ENCODE measurements around the gene EHBP1. TPM values are rescaled to one million over a fixed set of nuclear protein-coding genes. Genes with fewer than 3 reads are reported as not detected.

The EHBP1 gene
- total and polyA plus RNA-seq, 2 donors (not counting 1 experiment from before 2014, with no cell fraction given), result 129 to 191 TPM

DNA sequence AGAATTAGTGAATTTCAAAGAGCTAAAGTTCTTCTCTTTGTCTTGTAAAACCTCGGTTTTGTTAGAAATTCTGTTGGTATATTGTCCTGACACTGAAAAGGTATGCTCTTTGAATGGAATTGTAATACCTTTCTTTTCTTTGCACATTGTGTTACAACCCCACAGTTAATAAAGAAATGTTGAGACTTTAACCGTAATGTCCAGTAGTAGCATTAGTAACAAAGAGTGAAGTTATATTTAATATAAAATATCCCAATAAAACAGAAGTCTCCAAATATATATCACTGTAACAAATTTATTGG lies 69.8 kb downstream of the EHBP1 start:
- Histone ChIP-seq H4K20me1 (ENCODE audit: control insufficient read depth, extremely low read depth, insufficient read depth, low read length) (no peaks in the 10 kb centered on the region), H3K36me3 (ENCODE audit: control insufficient read depth, insufficient read depth, low read length) (no peaks in the 10 kb centered on the region), H3K27ac (ENCODE audit: insufficient read depth, low read length) (no peak overlapping the region), H2AFZ (ENCODE audit: low read length) (no peak overlapping the region), H3K9ac (ENCODE audit: insufficient read depth, low read length) (no peak overlapping the region), H3K4me2 (ENCODE audit: extremely low read depth, insufficient read depth, low read length) (no peak overlapping the region), H3K9me3 (ENCODE audit: control insufficient read depth, insufficient read depth, low read depth, low read length) (no peaks in the 10 kb centered on the region), H3K79me2 (ENCODE audit: control insufficient read depth, insufficient read depth, low read length) (no peaks in the 10 kb centered on the region), H3K27me3 (ENCODE audit: control insufficient read depth, insufficient read depth, low read length) (no peaks in the 10 kb centered on the region), H3K4me3 (replicated peaks in 1 of 4; ENCODE audit: control extremely low read depth in 1 of 4, insufficient read depth in 1 of 4, low read depth in 3 of 4, low read length in 4 of 4) (no peak overlapping the region), H3K4me1 (ENCODE audit: control insufficient read depth, extremely low read depth, insufficient read depth, low read length) (no peaks in the 10 kb centered on the region)
- TF ChIP-seq, protein P1, sequence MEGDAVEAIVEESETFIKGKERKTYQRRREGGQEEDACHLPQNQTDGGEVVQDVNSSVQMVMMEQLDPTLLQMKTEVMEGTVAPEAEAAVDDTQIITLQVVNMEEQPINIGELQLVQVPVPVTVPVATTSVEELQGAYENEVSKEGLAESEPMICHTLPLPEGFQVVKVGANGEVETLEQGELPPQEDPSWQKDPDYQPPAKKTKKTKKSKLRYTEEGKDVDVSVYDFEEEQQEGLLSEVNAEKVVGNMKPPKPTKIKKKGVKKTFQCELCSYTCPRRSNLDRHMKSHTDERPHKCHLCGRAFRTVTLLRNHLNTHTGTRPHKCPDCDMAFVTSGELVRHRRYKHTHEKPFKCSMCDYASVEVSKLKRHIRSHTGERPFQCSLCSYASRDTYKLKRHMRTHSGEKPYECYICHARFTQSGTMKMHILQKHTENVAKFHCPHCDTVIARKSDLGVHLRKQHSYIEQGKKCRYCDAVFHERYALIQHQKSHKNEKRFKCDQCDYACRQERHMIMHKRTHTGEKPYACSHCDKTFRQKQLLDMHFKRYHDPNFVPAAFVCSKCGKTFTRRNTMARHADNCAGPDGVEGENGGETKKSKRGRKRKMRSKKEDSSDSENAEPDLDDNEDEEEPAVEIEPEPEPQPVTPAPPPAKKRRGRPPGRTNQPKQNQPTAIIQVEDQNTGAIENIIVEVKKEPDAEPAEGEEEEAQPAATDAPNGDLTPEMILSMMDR (conservative IDR thresholded peaks at IDR 0.05 in 1 of 2, IDR thresholded peaks at IDR 0.05 in 1 of 2; ENCODE audit: low read depth in 1 of 2, low read length in 2 of 2), result no peak
- no peak for TF ChIP-seq EZH2 (IDR thresholded peaks at IDR 0.05; ENCODE audit: low read length, missing control alignments)
- DNase-seq (ENCODE audit: low read depth in 2 of 2), result no peak

DNA sequence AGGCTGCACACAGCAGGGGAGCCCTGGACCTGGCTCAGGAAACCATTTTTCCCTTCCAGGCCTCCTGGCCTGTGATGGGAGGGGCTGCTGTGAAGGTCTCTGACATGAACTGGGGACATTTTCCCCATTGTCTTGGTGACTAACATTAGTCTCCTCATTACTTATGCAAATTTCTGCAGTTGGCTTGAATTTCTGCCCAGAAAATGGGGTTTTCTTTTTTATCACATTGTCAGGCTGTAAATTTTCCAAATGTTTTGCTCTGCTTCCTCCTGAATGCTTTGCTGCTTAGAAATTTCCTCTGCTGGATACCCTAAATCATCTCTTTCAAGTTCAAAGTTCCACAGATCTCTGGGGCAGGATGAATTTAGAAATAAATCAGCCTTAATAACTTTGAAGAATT lies 78.2 kb downstream of the EHBP1 start:
- Histone ChIP-seq H3K27ac (ENCODE audit: insufficient read depth, low read length) (no peak overlapping the region), H3K79me2 (ENCODE audit: control insufficient read depth, insufficient read depth, low read length) (peaks cover 22% of the 10 kb centered on the region), H3K27me3 (ENCODE audit: control insufficient read depth, insufficient read depth, low read length) (no peaks in the 10 kb centered on the region), H2AFZ (ENCODE audit: low read length) (no peak overlapping the region), H3K9ac (ENCODE audit: insufficient read depth, low read length) (no peak overlapping the region), H3K9me3 (ENCODE audit: control insufficient read depth, insufficient read depth, low read depth, low read length) (no peaks in the 10 kb centered on the region), H3K4me3 (replicated peaks in 1 of 4; ENCODE audit: control extremely low read depth in 1 of 4, insufficient read depth in 1 of 4, low read depth in 3 of 4, low read length in 4 of 4) (no peak overlapping the region), H3K36me3 (ENCODE audit: control insufficient read depth, insufficient read depth, low read length) (no peaks in the 10 kb centered on the region), H3K4me2 (ENCODE audit: extremely low read depth, insufficient read depth, low read length) (no peak overlapping the region), H3K4me1 (ENCODE audit: control insufficient read depth, extremely low read depth, insufficient read depth, low read length) (peaks cover 15% of the 10 kb centered on the region), H4K20me1 (ENCODE audit: control insufficient read depth, extremely low read depth, insufficient read depth, low read length) (no peaks in the 10 kb centered on the region)
- DNase-seq (ENCODE audit: low read depth in 2 of 2), result peak in 1 of 2 donors; percentile 31
- TF ChIP-seq, protein P1 (conservative IDR thresholded peaks at IDR 0.05 in 1 of 2, IDR thresholded peaks at IDR 0.05 in 1 of 2; ENCODE audit: low read depth in 1 of 2, low read length in 2 of 2), result no peak
- TF ChIP-seq EZH2 (IDR thresholded peaks at IDR 0.05; ENCODE audit: low read length, missing control alignments), result no peak

DNA sequence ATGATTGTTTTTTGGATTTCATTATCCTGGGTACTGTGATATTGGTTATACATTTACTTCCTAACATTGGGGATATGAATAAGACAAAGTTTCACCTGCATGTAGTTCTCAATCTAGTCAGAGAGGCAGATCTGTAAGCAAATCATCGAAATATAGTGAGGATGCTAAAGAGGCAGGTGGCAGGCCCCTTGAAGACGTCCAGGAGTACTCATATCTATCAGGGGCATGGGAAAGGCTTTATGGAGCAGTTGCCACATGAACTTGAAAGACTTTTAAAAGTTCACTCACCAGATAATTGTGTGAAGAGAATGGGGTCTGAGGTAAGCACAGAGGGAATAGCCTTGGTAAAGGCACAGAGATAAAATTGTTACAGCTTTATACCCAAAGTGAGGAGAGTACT lies 78.8 kb downstream of the EHBP1 start:
- no peak for DNase-seq (ENCODE audit: low read depth in 2 of 2)
- Histone ChIP-seq H3K36me3 (ENCODE audit: control insufficient read depth, insufficient read depth, low read length) (no peaks in the 10 kb centered on the region), H3K27me3 (ENCODE audit: control insufficient read depth, insufficient read depth, low read length) (no peaks in the 10 kb centered on the region), H3K4me3 (replicated peaks in 1 of 4; ENCODE audit: control extremely low read depth in 1 of 4, insufficient read depth in 1 of 4, low read depth in 3 of 4, low read length in 4 of 4) (no peak overlapping the region), H3K9ac (ENCODE audit: insufficient read depth, low read length) (no peak overlapping the region), H3K4me1 (ENCODE audit: control insufficient read depth, extremely low read depth, insufficient read depth, low read length) (peaks cover 15% of the 10 kb centered on the region), H3K9me3 (ENCODE audit: control insufficient read depth, insufficient read depth, low read depth, low read length) (no peaks in the 10 kb centered on the region), H4K20me1 (ENCODE audit: control insufficient read depth, extremely low read depth, insufficient read depth, low read length) (no peaks in the 10 kb centered on the region), H3K4me2 (ENCODE audit: extremely low read depth, insufficient read depth, low read length) (no peak overlapping the region), H3K27ac (ENCODE audit: insufficient read depth, low read length) (no peak overlapping the region), H3K79me2 (ENCODE audit: control insufficient read depth, insufficient read depth, low read length) (peaks cover 25% of the 10 kb centered on the region), H2AFZ (ENCODE audit: low read length) (no peak overlapping the region)
- no peak for TF ChIP-seq EZH2 (IDR thresholded peaks at IDR 0.05; ENCODE audit: low read length, missing control alignments)

All from fibroblast of lung (primary cell).